Trophoblast cell (in vitro differentiated cells and primary cell): Measurements from ENCODE around the gene HMSD.

Experiments used
- DNase-seq, 2 donors: peaks; one replicate each; pipeline ENCODE4 v3.0.0-alpha.2; 2016
- H2AFZ ChIP-seq: 2 replicates; pipeline ENCODE4 v1.6.1; 2013; ENCODE audit warnings: low read length, moderate library complexity, mild to moderate bottlenecking; ENCODE audit not compliant: insufficient read depth, poor library complexity
- H2AK5ac ChIP-seq: 2 replicates; pipeline ENCODE4 v1.6.1; 2013; ENCODE audit warnings: mild to moderate bottlenecking, low read length
- H2BK120ac ChIP-seq: 2 replicates; pipeline ENCODE4 v1.6.1; 2013; ENCODE audit warnings: low read length, mild to moderate bottlenecking, moderate library complexity; ENCODE audit not compliant: insufficient read depth, poor library complexity
- H2BK12ac ChIP-seq: 2 replicates; pipeline ENCODE4 v1.6.1; 2013; ENCODE audit warnings: mild to moderate bottlenecking, low read length, moderate library complexity
- H2BK5ac ChIP-seq: 2 replicates; pipeline ENCODE4 v1.6.1; 2013; ENCODE audit warnings: low read length, low read depth, moderate library complexity, mild to moderate bottlenecking; ENCODE audit not compliant: poor library complexity
- H3K14ac ChIP-seq: 2 replicates; pipeline ENCODE4 v1.6.1; 2013; ENCODE audit warnings: mild to moderate bottlenecking, low read length
- H3K18ac ChIP-seq: 2 replicates; pipeline ENCODE4 v1.6.1; 2013; ENCODE audit warnings: mild to moderate bottlenecking, low read length
- H3K23ac ChIP-seq: 2 replicates; pipeline ENCODE4 v1.6.1; 2013; ENCODE audit warnings: low read length
- H3K27ac ChIP-seq: 2 replicates; pipeline ENCODE4 v1.5.1; 2013; ENCODE audit warnings: low read depth, mild to moderate bottlenecking, inconsistent platforms, low read length, moderate library complexity
- H3K27me3 ChIP-seq: 2 replicates; pipeline ENCODE4 v1.6.1; 2013; ENCODE audit warnings: inconsistent platforms, mild to moderate bottlenecking, low read length, moderate library complexity; ENCODE audit not compliant: insufficient read depth
- H3K36me3 ChIP-seq, 2 experiments: 1 replicate in 1 of 2; 2 replicates in 1 of 2; pipeline ENCODE4 v1.6.1; 2013; ENCODE audit warnings: low read length in 2 of 2, mild to moderate bottlenecking in 2 of 2, moderate library complexity in 1 of 2; ENCODE audit not compliant: insufficient read depth in 2 of 2, control insufficient read depth in 1 of 2
- H3K4ac ChIP-seq: 2 replicates; pipeline ENCODE4 v1.6.1; 2013; ENCODE audit warnings: low read depth, mild to moderate bottlenecking, low read length, moderate library complexity
- H3K4me1 ChIP-seq, 2 experiments: 1 replicate in 1 of 2; 2 replicates in 1 of 2; pipeline ENCODE4 v1.6.1; 2013; ENCODE audit warnings: low read length in 2 of 2, mild to moderate bottlenecking in 2 of 2, moderate library complexity in 1 of 2; ENCODE audit not compliant: insufficient read depth in 2 of 2, control insufficient read depth in 1 of 2
- H3K4me2 ChIP-seq: 2 replicates; pipeline ENCODE4 v1.6.1; 2013; ENCODE audit warnings: inconsistent platforms, mild to moderate bottlenecking, low read length, moderate library complexity
- H3K4me3 ChIP-seq: 2 replicates; pipeline ENCODE4 v1.5.1; 2013; ENCODE audit warnings: mild to moderate bottlenecking, low read depth, low read length, inconsistent platforms
- H3K79me1 ChIP-seq: one replicate; pipeline ENCODE4 v1.6.1; 2013; ENCODE audit warnings: low read length
- H3K79me2 ChIP-seq: 2 replicates; pipeline ENCODE4 v1.6.1; 2013; ENCODE audit warnings: low read length, mild to moderate bottlenecking; ENCODE audit not compliant: control insufficient read depth, insufficient read depth, poor library complexity
- H3K9ac ChIP-seq: 2 replicates; pipeline ENCODE4 v1.6.1; 2013; ENCODE audit warnings: mild to moderate bottlenecking, low read length
- H3K9me3 ChIP-seq: 2 replicates; pipeline ENCODE4 v1.6.1; 2013; ENCODE audit warnings: low read depth, mild to moderate bottlenecking, control low read depth, inconsistent platforms, low read length; ENCODE audit not compliant: insufficient read depth
- H4K12ac ChIP-seq: 2 replicates; pipeline ENCODE4 v1.6.1; 2013; ENCODE audit warnings: low read depth, mild to moderate bottlenecking, low read length, moderate library complexity
- H4K8ac ChIP-seq: 2 replicates; pipeline ENCODE4 v1.6.1; 2013; ENCODE audit warnings: low read depth, mild to moderate bottlenecking, low read length, moderate library complexity
- H4K91ac ChIP-seq: one replicate; pipeline ENCODE4 v1.6.1; 2013; ENCODE audit warnings: low read depth, mild to moderate bottlenecking, low read length, moderate library complexity
- WGBS: extraction: QIAGEN DNeasy Blood & Tissue Kit; methylation state at CpG from one replicate; pipeline ENCODE4 v1.1.7; 2013; ENCODE audit warnings: missing lambda C conversion rate; ENCODE audit not compliant: insufficient read length, insufficient coverage; ENCODE audit errors: extremely low coverage; 5-methylcytosine and 5-hydroxymethylcytosine counted together

HMSD gene

GRCh38 chr18:63975628-63976027, 26.5 kb downstream of the HMSD start:
- H2AFZ ChIP-seq = no peak overlapping the region
- peaks cover 6% of the 10 kb centered on the region for H3K79me1 ChIP-seq
- H2BK12ac ChIP-seq = no peak overlapping the region

GRCh38 chr18:63977040-63977439, 27.9 kb downstream of the HMSD start:
- Histone ChIP-seq H3K18ac (no peak overlapping the region), H2BK12ac (no peak overlapping the region), H3K79me2 (no peaks in the 10 kb centered on the region), H3K4me3 (no peak overlapping the region), H3K27ac (no peak overlapping the region), H2AFZ (no peak overlapping the region), H3K79me1 (no peaks in the 10 kb centered on the region), H3K9me3 (no peaks in the 10 kb centered on the region), H3K36me3 (peaks cover 0 to 2% of the 10 kb centered on the region in 2 experiments), H3K4ac (no peak overlapping the region), H2BK120ac (no peak overlapping the region), H2BK5ac (no peak overlapping the region), H3K9ac (no peak overlapping the region), H3K14ac (no peak overlapping the region), H4K91ac (no peak overlapping the region), H3K27me3 (no peaks in the 10 kb centered on the region), H4K12ac (no peak overlapping the region), H3K23ac (no peak overlapping the region), H3K4me2 (no peak overlapping the region), H4K8ac (no peak overlapping the region), H3K4me1 (peaks cover 2 to 4% of the 10 kb centered on the region in 2 experiments), H2AK5ac (no peak overlapping the region)
- no peak for DNase-seq
- no CpG with 5 or more reads among the region's 3 CpGs for WGBS

More at GRCh38 chr18:63975628-63976027, 26.5 kb downstream of the HMSD start:
- Histone ChIP-seq H3K14ac (no peak overlapping the region), H3K27me3 (no peaks in the 10 kb centered on the region), H3K79me2 (peaks cover 1% of the 10 kb centered on the region), H4K8ac (no peak overlapping the region), H3K18ac (no peak overlapping the region), H2BK5ac (no peak overlapping the region), H3K4me1 (peaks cover 0 to 3% of the 10 kb centered on the region in 2 experiments), H3K4ac (no peak overlapping the region), H2BK120ac (no peak overlapping the region), H3K9ac (no peak overlapping the region), H3K4me3 (no peak overlapping the region), H2AK5ac (no peak overlapping the region), H3K23ac (no peak overlapping the region), H3K4me2 (no peak overlapping the region), H4K12ac (no peak overlapping the region), H4K91ac (no peak overlapping the region), H3K36me3 (no peaks in the 10 kb centered on the region), H3K27ac (no peak overlapping the region), H3K9me3 (no peaks in the 10 kb centered on the region)
- no peak for DNase-seq
- WGBS = no CpG with 5 or more reads among the region's 3 CpGs

GRCh38 chr18:63979409-63979920, 30.4 kb downstream of the HMSD start:
- Histone ChIP-seq H2BK120ac (no peak overlapping the region), H3K79me2 (no peaks in the 10 kb centered on the region), H2AK5ac (no peak overlapping the region), H3K18ac (no peak overlapping the region), H3K4ac (no peak overlapping the region), H3K4me2 (peak overlapping the region; percentile 45), H2BK5ac (no peak overlapping the region), H3K23ac (no peak overlapping the region), H4K12ac (no peak overlapping the region), H3K9me3 (no peaks in the 10 kb centered on the region), H3K79me1 (no peaks in the 10 kb centered on the region), H3K4me1 (peaks cover 6 to 10% of the 10 kb centered on the region in 2 experiments), H3K9ac (no peak overlapping the region), H3K27ac (no peak overlapping the region), H4K91ac (no peak overlapping the region), H3K4me3 (no peak overlapping the region), H2AFZ (no peak overlapping the region), H3K14ac (no peak overlapping the region), H2BK12ac (no peak overlapping the region), H3K36me3 (peaks cover 0 to 2% of the 10 kb centered on the region in 2 experiments), H3K27me3 (no peaks in the 10 kb centered on the region), H4K8ac (no peak overlapping the region)
- WGBS = no CpG with 5 or more reads among the region's 6 CpGs
- peak; percentile 65 to 90 for DNase-seq

GRCh38 chr18:63980027-63980426, 30.9 kb downstream of the HMSD start:
- H3K14ac ChIP-seq = no peak overlapping the region
- no peak overlapping the region for H2BK120ac ChIP-seq
- no peak overlapping the region for H3K4me2 ChIP-seq
- H2BK5ac ChIP-seq = no peak overlapping the region
- no peak overlapping the region for H3K27ac ChIP-seq
- no peak for DNase-seq
- no peaks in the 10 kb centered on the region for H3K9me3 ChIP-seq
- H3K18ac ChIP-seq = no peak overlapping the region
- no peak overlapping the region for H3K9ac ChIP-seq
- H3K23ac ChIP-seq = no peak overlapping the region
- no peaks in the 10 kb centered on the region for H3K79me1 ChIP-seq
- H3K4ac ChIP-seq = no peak overlapping the region
- H4K91ac ChIP-seq = no peak overlapping the region
- H3K4me3 ChIP-seq = no peak overlapping the region
- peaks cover 6 to 10% of the 10 kb centered on the region in 2 experiments for H3K4me1 ChIP-seq
- no peak overlapping the region for H2BK12ac ChIP-seq
- WGBS = no CpG with 5 or more reads among the region's 7 CpGs
- H4K8ac ChIP-seq = no peak overlapping the region
- H3K36me3 ChIP-seq = peaks cover 1 to 3% of the 10 kb centered on the region in 2 experiments
- no peak overlapping the region for H2AK5ac ChIP-seq
- H3K27me3 ChIP-seq = no peaks in the 10 kb centered on the region
- no peak overlapping the region for H4K12ac ChIP-seq
- no peaks in the 10 kb centered on the region for H3K79me2 ChIP-seq
- H2AFZ ChIP-seq = no peak overlapping the region
